GM12865 (cell line): ENCODE results near the gene CDH20.

Experiments
- DNase-seq: peaks from one replicate; pipeline ENCODE4 v3.0.0; 2010; ENCODE audit warnings: low read depth
- H3K4me3 ChIP-seq: 2 replicates; pipeline ENCODE4 v1.5.1; 2011; ENCODE audit warnings: mild to moderate bottlenecking, low read depth, low read length, control low read depth
- CTCF ChIP-seq: IDR thresholded peaks from 2 replicates; pipeline ENCODE4 v1.5.1; 2011; ENCODE audit warnings: low read length, control low read depth, low read depth, inconsistent platforms; ENCODE audit not compliant: insufficient read depth; ENCODE audit errors: missing control alignments

The CDH20 gene

GRCh38 chr18:61496374-61496773 lies 163.1 kb downstream of the CDH20 start:
- no peak for TF ChIP-seq CTCF
- no peak overlapping the region for H3K4me3 ChIP-seq
- no peak for DNase-seq

GRCh38 chr18:61497422-61497821 lies 164.2 kb downstream of the CDH20 start:
- TF ChIP-seq CTCF: no peak
- no peak for DNase-seq
- no peak overlapping the region for H3K4me3 ChIP-seq

GRCh38 chr18:61502472-61502871 lies 169.2 kb downstream of the CDH20 start:
- DNase-seq: peak; percentile 49
- peak; percentile 50 for TF ChIP-seq CTCF
- H3K4me3 ChIP-seq: no peak overlapping the region

- TF ChIP-seq CTCF: no peak
- H3K4me3 ChIP-seq: no peak overlapping the region
- no peak for DNase-seq
Measured at GRCh38 chr18:61503688-61504087, 170.5 kb downstream of the CDH20 start.

- DNase-seq: no peak
- H3K4me3 ChIP-seq: no peak overlapping the region
- no peak for TF ChIP-seq CTCF
Measured at GRCh38 chr18:61528961-61529360, 195.7 kb downstream of the CDH20 start.

GRCh38 chr18:61530681-61531080 lies 197.5 kb downstream of the CDH20 start:
- no peak for DNase-seq
- H3K4me3 ChIP-seq: no peak overlapping the region
- TF ChIP-seq CTCF: no peak

- TF ChIP-seq CTCF: no peak
- no peak for DNase-seq
- no peak overlapping the region for H3K4me3 ChIP-seq
Measured at GRCh38 chr18:61531182-61531581, 198.0 kb downstream of the CDH20 start.
